ENCODE results near the gene MAN1A2. TPM values are rescaled to one million over a fixed set of nuclear protein-coding genes. Genes with fewer than 3 reads are reported as not detected.
A peak's percentile ranks its signal among the peaks of the same experiment; 100 is the strongest.

MAN1A2 gene
- total and polyA plus RNA-seq, 2 experiments from 2014 or later, result 24.7 to 45.0 TPM

- no peak for TF ChIP-seq EZH2phosphoT487 (IDR thresholded peaks at IDR 0.05; ENCODE audit: low read depth, severe bottlenecking, unreplicated experiment)
- peaks cover 41% of the 10 kb centered on the region for H4K20me1 ChIP-seq (ENCODE audit: insufficient read depth, poor library complexity, severe bottlenecking)
- no peaks in the 10 kb centered on the region for H3K36me3 ChIP-seq (replicated peaks; ENCODE audit: insufficient read depth, low read depth)
- H3K4me2 ChIP-seq, result peak overlapping the region; percentile 91
- peak overlapping the region; percentile 83 for H3K4me3 ChIP-seq
- H3K4me1 ChIP-seq (ENCODE audit: insufficient read depth), result peaks cover 24% of the 10 kb centered on the region
- no peaks in the 10 kb centered on the region for H3K27me3 ChIP-seq
- peaks cover 77% of the 10 kb centered on the region for H3K79me2 ChIP-seq
- peak overlapping the region; percentile 27 for H2AFZ ChIP-seq
- no peaks in the 10 kb centered on the region for H3K9me2 ChIP-seq (replicated peaks; ENCODE audit: insufficient read depth)
- H3K27ac ChIP-seq, result peak overlapping the region; percentile 99
- peak; percentile 12 for DNase-seq (ENCODE audit: low spot score)
- whole genome bisulfite sequencing (ENCODE audit: low lambda C conversion rate, missing lambda C conversion rate), result 6% methylated on average over 19 of the region's 19 CpGs
- no peaks in the 10 kb centered on the region for H3K9me3 ChIP-seq (ENCODE audit: low read depth)
Observed at GRCh38 chr1:117368116-117369108, 1.2 kb downstream of the MAN1A2 start.

GRCh38 chr1:117370071-117370470 is 2.8 kb downstream of the MAN1A2 start:
- no peaks in the 10 kb centered on the region for H3K9me3 ChIP-seq (ENCODE audit: low read depth)
- no peak overlapping the region for H2AFZ ChIP-seq
- peak overlapping the region; percentile 91 for H3K4me2 ChIP-seq
- no peak overlapping the region for H3K27ac ChIP-seq
- no peak for TF ChIP-seq EZH2 (IDR thresholded peaks at IDR 0.05; ENCODE audit: borderline replicate concordance)
- no peak for TF ChIP-seq CTCF (IDR thresholded peaks at IDR 0.05; ENCODE audit: poor library complexity)
- no peak for TF ChIP-seq EZH2phosphoT487 (IDR thresholded peaks at IDR 0.05; ENCODE audit: low read depth, severe bottlenecking, unreplicated experiment)
- H3K4me3 ChIP-seq, result peak overlapping the region; percentile 83
- peaks cover 41% of the 10 kb centered on the region for H4K20me1 ChIP-seq (ENCODE audit: insufficient read depth, poor library complexity, severe bottlenecking)
- H3K27me3 ChIP-seq, result no peaks in the 10 kb centered on the region
- DNase-seq (ENCODE audit: low spot score), result no peak
- peaks cover 86% of the 10 kb centered on the region for H3K79me2 ChIP-seq
- H3K36me3 ChIP-seq (replicated peaks; ENCODE audit: insufficient read depth, low read depth), result no peaks in the 10 kb centered on the region
- H3K4me1 ChIP-seq (ENCODE audit: insufficient read depth), result peaks cover 22% of the 10 kb centered on the region
- WGBS (ENCODE audit: low lambda C conversion rate, missing lambda C conversion rate), result 25% methylated on average over 2 of the region's 2 CpGs
- no peaks in the 10 kb centered on the region for H3K9me2 ChIP-seq (replicated peaks; ENCODE audit: insufficient read depth)

DNA sequence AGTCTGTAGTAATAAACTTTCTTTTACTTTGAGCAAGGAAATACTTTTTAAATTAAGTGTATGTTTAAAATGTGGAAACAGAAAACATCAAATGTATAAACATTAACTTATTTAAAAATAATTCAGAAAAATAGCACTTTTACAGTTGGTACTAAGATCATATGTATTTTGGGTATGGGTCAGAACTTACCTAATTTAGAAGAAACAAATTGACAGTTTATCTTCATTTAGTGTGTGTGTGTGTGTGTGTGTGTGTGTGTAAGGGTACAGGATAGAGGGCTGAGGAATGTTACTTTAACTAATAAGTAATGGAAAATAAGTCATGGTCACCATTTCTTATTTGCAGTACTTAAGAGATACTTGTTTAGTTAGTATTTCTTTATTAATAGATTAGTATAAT is 3.3 kb downstream of the MAN1A2 start:
- Histone ChIP-seq H3K4me2 (peak overlapping the region; percentile 91), H3K9me3 (ENCODE audit: low read depth) (no peaks in the 10 kb centered on the region), H2AFZ (no peak overlapping the region), H3K36me3 (replicated peaks; ENCODE audit: insufficient read depth, low read depth) (no peaks in the 10 kb centered on the region), H3K4me3 (peak overlapping the region; percentile 83), H3K27ac (no peak overlapping the region), H3K79me2 (peaks cover 86% of the 10 kb centered on the region), H3K4me1 (ENCODE audit: insufficient read depth) (peaks cover 18% of the 10 kb centered on the region), H3K9me2 (replicated peaks; ENCODE audit: insufficient read depth) (no peaks in the 10 kb centered on the region), H4K20me1 (ENCODE audit: insufficient read depth, poor library complexity, severe bottlenecking) (peaks cover 41% of the 10 kb centered on the region), H3K27me3 (no peaks in the 10 kb centered on the region)
- TF ChIP-seq EZH2 (IDR thresholded peaks at IDR 0.05; ENCODE audit: borderline replicate concordance) (no peak), CTCF (IDR thresholded peaks at IDR 0.05; ENCODE audit: poor library complexity) (no peak), EZH2phosphoT487 (IDR thresholded peaks at IDR 0.05; ENCODE audit: low read depth, severe bottlenecking, unreplicated experiment) (no peak)
- no peak for DNase-seq (ENCODE audit: low spot score)

GRCh38 chr1:117371441-117372151 is 4.3 kb downstream of the MAN1A2 start:
- H3K9me2 ChIP-seq (replicated peaks; ENCODE audit: insufficient read depth), result no peaks in the 10 kb centered on the region
- H3K27ac ChIP-seq, result no peak overlapping the region
- H3K36me3 ChIP-seq (replicated peaks; ENCODE audit: insufficient read depth, low read depth), result no peaks in the 10 kb centered on the region
- WGBS (ENCODE audit: low lambda C conversion rate, missing lambda C conversion rate), result 78% methylated on average over 4 of the region's 4 CpGs
- H3K4me1 ChIP-seq (ENCODE audit: insufficient read depth), result peaks cover 13% of the 10 kb centered on the region
- no peaks in the 10 kb centered on the region for H3K27me3 ChIP-seq
- H4K20me1 ChIP-seq (ENCODE audit: insufficient read depth, poor library complexity, severe bottlenecking), result peaks cover 41% of the 10 kb centered on the region
- no peak overlapping the region for H2AFZ ChIP-seq
- H3K4me3 ChIP-seq, result no peak overlapping the region
- H3K4me2 ChIP-seq, result peak overlapping the region; percentile 91
- TF ChIP-seq EZH2 (IDR thresholded peaks at IDR 0.05; ENCODE audit: borderline replicate concordance), result no peak
- no peak for TF ChIP-seq CTCF (IDR thresholded peaks at IDR 0.05; ENCODE audit: poor library complexity)
- no peak for DNase-seq (ENCODE audit: low spot score)
- no peaks in the 10 kb centered on the region for H3K9me3 ChIP-seq (ENCODE audit: low read depth)
- peaks cover 92% of the 10 kb centered on the region for H3K79me2 ChIP-seq

Data from hepatocyte (in vitro differentiated cells).